ENCODE data around the gene NECAB3. TPM values are rescaled to one million over a fixed set of nuclear protein-coding genes. Genes with fewer than 3 reads are reported as not detected.
A peak's percentile ranks its signal among the peaks of the same experiment; 100 is the strongest.

The NECAB3 gene
- total and polyA plus RNA-seq, 2 of the 13 experiments (the other 11 are each of a cell fraction or from before 2014, with no cell fraction given): 61.5 to 65.5 TPM

DNA sequence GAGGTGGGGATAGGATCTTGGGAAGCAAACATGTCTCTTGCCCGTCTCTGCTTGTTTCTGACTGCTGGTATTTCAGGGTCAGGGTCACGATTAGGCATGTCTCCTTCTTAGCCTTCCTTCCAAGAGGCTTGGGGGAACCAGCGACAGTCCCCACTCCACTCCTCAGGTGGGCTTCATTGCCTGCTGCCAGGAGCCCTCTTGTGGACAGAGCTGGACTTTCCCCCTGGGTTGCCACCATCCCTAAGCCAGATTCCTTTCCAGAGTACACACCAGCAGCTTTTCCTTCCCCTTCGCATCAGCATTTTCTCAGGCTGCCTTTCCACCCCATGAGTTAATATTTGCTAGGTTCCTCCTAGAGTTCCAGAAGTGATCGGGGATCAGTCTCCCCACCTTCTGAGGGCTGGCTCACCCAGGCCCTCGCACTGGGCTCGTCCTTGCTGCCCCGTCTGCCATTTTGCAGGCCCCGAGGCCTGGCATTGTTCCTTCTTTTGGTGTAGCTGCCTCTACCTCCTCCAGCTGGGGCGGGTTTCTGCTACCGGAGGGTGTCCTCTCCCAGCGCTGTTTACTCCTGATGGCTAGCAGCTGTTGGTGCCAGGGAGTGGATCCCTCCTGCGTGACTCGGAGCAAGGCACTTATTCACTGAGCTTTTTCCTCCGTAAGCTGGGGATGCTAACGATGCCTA is 20.9 kb downstream of the NECAB3 start (continued):
- no peak; the same call in 1 of the 2 replicates for TF ChIP-seq ZNF609 (CRISPR knock-in tag; IDR thresholded peaks at IDR 0.05; ENCODE audit: borderline replicate concordance)
- TF ChIP-seq FIP1L1 (IDR thresholded peaks at IDR 0.05; ENCODE audit: borderline replicate concordance, insufficient read depth, low read depth, low read length): no peak; the same call in 1 of the 2 replicates
- TF ChIP-seq MED8 (CRISPR knock-in tag; IDR thresholded peaks at IDR 0.05; ENCODE audit: insufficient replicate concordance): no peak
- TF ChIP-seq, protein P1, sequence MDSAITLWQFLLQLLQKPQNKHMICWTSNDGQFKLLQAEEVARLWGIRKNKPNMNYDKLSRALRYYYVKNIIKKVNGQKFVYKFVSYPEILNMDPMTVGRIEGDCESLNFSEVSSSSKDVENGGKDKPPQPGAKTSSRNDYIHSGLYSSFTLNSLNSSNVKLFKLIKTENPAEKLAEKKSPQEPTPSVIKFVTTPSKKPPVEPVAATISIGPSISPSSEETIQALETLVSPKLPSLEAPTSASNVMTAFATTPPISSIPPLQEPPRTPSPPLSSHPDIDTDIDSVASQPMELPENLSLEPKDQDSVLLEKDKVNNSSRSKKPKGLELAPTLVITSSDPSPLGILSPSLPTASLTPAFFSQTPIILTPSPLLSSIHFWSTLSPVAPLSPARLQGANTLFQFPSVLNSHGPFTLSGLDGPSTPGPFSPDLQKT (CRISPR knock-in tag; IDR thresholded peaks at IDR 0.05; ENCODE audit: borderline replicate concordance): no peak
- no peak for TF ChIP-seq ATRX (CRISPR knock-in tag; IDR thresholded peaks at IDR 0.05; ENCODE audit: borderline replicate concordance)
- no peak for TF ChIP-seq KLF16 (CRISPR knock-in tag; IDR thresholded peaks at IDR 0.05)
- TF ChIP-seq TEAD3 (CRISPR knock-in tag; optimal IDR thresholded peaks at IDR 0.05; ENCODE audit: borderline replicate concordance): peak; percentile 69
- no peak for TF ChIP-seq EEA1 (CRISPR knock-in tag; IDR thresholded peaks at IDR 0.05; ENCODE audit: borderline replicate concordance)
- peak; percentile 58; the same call in 1 of the 2 replicates for TF ChIP-seq RFXAP (CRISPR knock-in tag; IDR thresholded peaks at IDR 0.05; ENCODE audit: borderline replicate concordance)
- no peak for TF ChIP-seq ZNF616 (CRISPR knock-in tag; IDR thresholded peaks at IDR 0.05; ENCODE audit: low read depth)
- no peak for TF ChIP-seq CENPX (CRISPR knock-in tag; IDR thresholded peaks at IDR 0.05)
- TF ChIP-seq ZSCAN20 (CRISPR knock-in tag; IDR thresholded peaks at IDR 0.05; ENCODE audit: borderline replicate concordance): no peak
- TF ChIP-seq ZNF441 (CRISPR knock-in tag; IDR thresholded peaks at IDR 0.05; ENCODE audit: borderline replicate concordance): peak; percentile 82
- no peak for TF ChIP-seq TERF1 (CRISPR knock-in tag; IDR thresholded peaks at IDR 0.05)
- TF ChIP-seq ZFP82 (CRISPR knock-in tag; IDR thresholded peaks at IDR 0.05; ENCODE audit: borderline replicate concordance): no peak
- peak; percentile 52 for TF ChIP-seq NCOA2 (CRISPR knock-in tag; IDR thresholded peaks at IDR 0.05)
- TF ChIP-seq BORCS8-MEF2B (CRISPR knock-in tag; IDR thresholded peaks at IDR 0.05): no peak
- peak; percentile 33; the same call in 1 of the 2 replicates for TF ChIP-seq RXRA (CRISPR knock-in tag; IDR thresholded peaks at IDR 0.05)
- peak; percentile 25; the same call in 1 of the 2 replicates for TF ChIP-seq CBX5 (CRISPR knock-in tag; IDR thresholded peaks at IDR 0.05; ENCODE audit: borderline replicate concordance)
- no peak for TF ChIP-seq CREM (IDR thresholded peaks at IDR 0.05)
- no peak for TF ChIP-seq CREM (CRISPR knock-in tag; IDR thresholded peaks at IDR 0.05)
- TF ChIP-seq ZNF713 (CRISPR knock-in tag; IDR thresholded peaks at IDR 0.05): no peak
- TF ChIP-seq RBAK (CRISPR knock-in tag; IDR thresholded peaks at IDR 0.05): no peak
- no peak for TF ChIP-seq SMARCE1 (IDR thresholded peaks at IDR 0.05; ENCODE audit: borderline replicate concordance)
